ACC112 (cell line): Measurements from ENCODE around the gene YARS2.
"Not testable (repeated sequence)": the region's sequence is repeated elsewhere in the genome, so short reads cannot be mapped to it uniquely, and the experiment has no call there.

Source experiments
- H2AFZ ChIP-seq: fragments of 200-600 bp; sonication (generic); one replicate; pipeline ENCODE4 v1.6.0; 2017; ENCODE audit warnings: antibody characterized with exemption, low read length; ENCODE audit not compliant: unreplicated experiment
- H3K27ac ChIP-seq: fragments of 200-600 bp; sonication (generic); 2 replicates; pipeline ENCODE4 v1.5.1; 2014; ENCODE audit warnings: low read depth, mild to moderate bottlenecking, antibody characterized with exemption, low read length, moderate library complexity
- H3K27me3 ChIP-seq: fragments of 200-600 bp; sonication (generic); 2 replicates; pipeline ENCODE4 v1.6.1; 2014; ENCODE audit warnings: mild to moderate bottlenecking, antibody characterized with exemption, low read length, moderate library complexity, mixed read lengths; ENCODE audit not compliant: insufficient read depth
- H3K36me3 ChIP-seq: fragments of 200-600 bp; sonication (generic); 2 replicates; pipeline ENCODE4 v1.6.1; 2016; ENCODE audit warnings: mild to moderate bottlenecking, antibody characterized with exemption, low read length, moderate library complexity, mixed read lengths; ENCODE audit not compliant: insufficient read depth
- H3K4me1 ChIP-seq: fragments of 200-600 bp; sonication (generic); one replicate; pipeline ENCODE4 v1.6.1; 2016; ENCODE audit warnings: low read length, mixed read lengths; ENCODE audit not compliant: insufficient read depth, unreplicated experiment, control insufficient read depth
- H3K4me3 ChIP-seq: fragments of 200-600 bp; sonication (generic); 2 replicates; pipeline ENCODE4 v1.5.1; 2014; ENCODE audit warnings: mild to moderate bottlenecking, low read depth, low read length
- H3K79me2 ChIP-seq: fragments of 200-600 bp; sonication (generic); one replicate; pipeline ENCODE4 v1.6.0; 2016; ENCODE audit warnings: low read length; ENCODE audit not compliant: control insufficient read depth, unreplicated experiment, insufficient read depth

The YARS2 gene

GRCh38 chr12:32754111-32754510 is 1.6 kb downstream of the YARS2 start:
- Histone ChIP-seq H2AFZ (no peak overlapping the region), H3K79me2 (peaks cover 33% of the 10 kb centered on the region), H3K4me1 (peaks cover 23% of the 10 kb centered on the region), H3K27me3 (no peaks in the 10 kb centered on the region), H3K36me3 (peaks cover 23% of the 10 kb centered on the region), H3K4me3 (peak overlapping the region; percentile 92), H3K27ac (peak overlapping the region; percentile 83)

- H3K27me3 ChIP-seq: no peaks in the 10 kb centered on the region
- peaks cover 28% of the 10 kb centered on the region for H3K36me3 ChIP-seq
- peaks cover 23% of the 10 kb centered on the region for H3K4me1 ChIP-seq
- H3K27ac ChIP-seq: peak overlapping the region; percentile 83
- H2AFZ ChIP-seq: no peak overlapping the region
- peak overlapping the region; percentile 92 for H3K4me3 ChIP-seq
- H3K79me2 ChIP-seq: peaks cover 33% of the 10 kb centered on the region
Measured at GRCh38 chr12:32753605-32754004, 2.1 kb downstream of the YARS2 start.

- H3K27ac ChIP-seq: no peak overlapping the region
- peaks cover 44% of the 10 kb centered on the region for H3K36me3 ChIP-seq
- H3K4me3 ChIP-seq: no peak overlapping the region
- H3K27me3 ChIP-seq: no peaks in the 10 kb centered on the region
- no peak overlapping the region for H2AFZ ChIP-seq
- H3K79me2 ChIP-seq: peaks cover 5% of the 10 kb centered on the region
- no peaks in the 10 kb centered on the region for H3K4me1 ChIP-seq
Measured at GRCh38 chr12:32743264-32743663, 12.4 kb downstream of the YARS2 start.

GRCh38 chr12:32742133-32742532 is 13.6 kb downstream of the YARS2 start:
- Histone ChIP-seq H3K4me1 (no peaks in the 10 kb centered on the region), H2AFZ (no peak overlapping the region), H3K79me2 (peaks cover 5% of the 10 kb centered on the region), H3K27me3 (no peaks in the 10 kb centered on the region), H3K27ac (no peak overlapping the region), H3K36me3 (peaks cover 45% of the 10 kb centered on the region), H3K4me3 (no peak overlapping the region)

GRCh38 chr12:32739279-32739678 is 16.4 kb downstream of the YARS2 start:
- no peak overlapping the region for H3K27ac ChIP-seq
- no peaks in the 10 kb centered on the region for H3K4me1 ChIP-seq
- H3K4me3 ChIP-seq: no peak overlapping the region
- no peaks in the 10 kb centered on the region for H3K27me3 ChIP-seq
- H3K36me3 ChIP-seq: peaks cover 29% of the 10 kb centered on the region
- no peak overlapping the region for H2AFZ ChIP-seq
- H3K79me2 ChIP-seq: peaks cover 5% of the 10 kb centered on the region

GRCh38 chr12:32737715-32738114 is 18.0 kb downstream of the YARS2 start:
- Histone ChIP-seq H3K27me3 (no peaks in the 10 kb centered on the region), H3K27ac (no peak overlapping the region), H3K36me3 (peaks cover 29% of the 10 kb centered on the region)

GRCh38 chr12:32736445-32736844 is 19.3 kb downstream of the YARS2 start:
- H3K4me3 ChIP-seq: no peak overlapping the region
- H3K27ac ChIP-seq: no peak overlapping the region
- H3K27me3 ChIP-seq: no peaks in the 10 kb centered on the region
- no peaks in the 10 kb centered on the region for H3K4me1 ChIP-seq
- H2AFZ ChIP-seq: no peak overlapping the region
- no peaks in the 10 kb centered on the region for H3K79me2 ChIP-seq
- H3K36me3 ChIP-seq: peaks cover 33% of the 10 kb centered on the region

More at GRCh38 chr12:32737715-32738114, 18.0 kb downstream of the YARS2 start:
- H3K4me3 ChIP-seq: no peak overlapping the region
- no peak overlapping the region for H2AFZ ChIP-seq
- no peaks in the 10 kb centered on the region for H3K4me1 ChIP-seq
- no peaks in the 10 kb centered on the region for H3K79me2 ChIP-seq

- no peaks in the 10 kb centered on the region for H3K79me2 ChIP-seq
- no peak overlapping the region for H3K4me3 ChIP-seq
- no peak overlapping the region for H2AFZ ChIP-seq
- no peaks in the 10 kb centered on the region for H3K27me3 ChIP-seq
- H3K4me1 ChIP-seq: no peaks in the 10 kb centered on the region
- H3K27ac ChIP-seq: no peak overlapping the region
- H3K36me3 ChIP-seq: peaks cover 34% of the 10 kb centered on the region
Measured at GRCh38 chr12:32734952-32735351, 20.7 kb downstream of the YARS2 start.

GRCh38 chr12:32727237-32727636 is 28.5 kb downstream of the YARS2 start:
- Histone ChIP-seq H3K27me3 (no peaks in the 10 kb centered on the region), H3K79me2 (peaks cover 2% of the 10 kb centered on the region), H2AFZ (no peak overlapping the region), H3K4me1 (no peaks in the 10 kb centered on the region), H3K27ac (no peak overlapping the region), H3K36me3 (peaks cover 22% of the 10 kb centered on the region), H3K4me3 (no peak overlapping the region)

- no peak overlapping the region for H3K27ac ChIP-seq
- no peaks in the 10 kb centered on the region for H3K27me3 ChIP-seq
- H3K36me3 ChIP-seq: peaks cover 23% of the 10 kb centered on the region
- H3K79me2 ChIP-seq: peaks cover 2% of the 10 kb centered on the region
- no peak overlapping the region for H3K4me3 ChIP-seq
- H3K4me1 ChIP-seq: no peaks in the 10 kb centered on the region
- no peak overlapping the region for H2AFZ ChIP-seq
Measured at GRCh38 chr12:32726286-32726685, 29.4 kb downstream of the YARS2 start.

- not testable (repeated sequence) for H3K27ac ChIP-seq, H2AFZ ChIP-seq, H3K4me3 ChIP-seq, H3K4me1 ChIP-seq, H3K27me3 ChIP-seq, H3K79me2 ChIP-seq
- peaks cover 23% of the 10 kb centered on the region; the same call in 1 of the 2 replicates for H3K36me3 ChIP-seq
Measured at GRCh38 chr12:32725308-32725707, 30.4 kb downstream of the YARS2 start.
